ENCODE results near the gene LUZP1.

LUZP1 gene

DNA sequence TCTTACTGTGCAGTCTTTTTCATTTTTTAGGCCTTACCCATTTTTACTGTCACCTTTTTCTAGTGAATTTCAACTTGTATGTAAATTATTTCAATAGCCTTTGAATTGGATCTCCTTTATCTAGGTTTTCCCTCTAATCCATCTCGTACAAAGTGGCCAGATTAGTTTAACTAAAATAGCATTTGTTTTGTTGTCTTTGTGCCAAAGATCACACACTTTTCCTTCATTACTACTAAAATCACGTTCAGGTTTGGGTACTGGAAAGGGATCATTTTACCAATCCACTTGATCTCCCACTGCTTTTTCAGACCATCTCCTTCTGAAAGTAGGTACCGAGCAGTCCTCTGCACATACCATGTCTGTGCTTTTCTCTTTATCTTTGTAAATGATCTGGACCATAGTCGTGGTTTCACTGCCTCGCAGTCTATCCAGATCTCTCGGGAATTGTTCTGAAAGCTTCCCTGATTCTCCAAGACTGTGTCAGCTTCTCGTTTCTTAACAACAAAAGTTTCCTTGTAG, 129.3 kb downstream of the LUZP1 start (continued):
- TF ChIP-seq, protein P1, sequence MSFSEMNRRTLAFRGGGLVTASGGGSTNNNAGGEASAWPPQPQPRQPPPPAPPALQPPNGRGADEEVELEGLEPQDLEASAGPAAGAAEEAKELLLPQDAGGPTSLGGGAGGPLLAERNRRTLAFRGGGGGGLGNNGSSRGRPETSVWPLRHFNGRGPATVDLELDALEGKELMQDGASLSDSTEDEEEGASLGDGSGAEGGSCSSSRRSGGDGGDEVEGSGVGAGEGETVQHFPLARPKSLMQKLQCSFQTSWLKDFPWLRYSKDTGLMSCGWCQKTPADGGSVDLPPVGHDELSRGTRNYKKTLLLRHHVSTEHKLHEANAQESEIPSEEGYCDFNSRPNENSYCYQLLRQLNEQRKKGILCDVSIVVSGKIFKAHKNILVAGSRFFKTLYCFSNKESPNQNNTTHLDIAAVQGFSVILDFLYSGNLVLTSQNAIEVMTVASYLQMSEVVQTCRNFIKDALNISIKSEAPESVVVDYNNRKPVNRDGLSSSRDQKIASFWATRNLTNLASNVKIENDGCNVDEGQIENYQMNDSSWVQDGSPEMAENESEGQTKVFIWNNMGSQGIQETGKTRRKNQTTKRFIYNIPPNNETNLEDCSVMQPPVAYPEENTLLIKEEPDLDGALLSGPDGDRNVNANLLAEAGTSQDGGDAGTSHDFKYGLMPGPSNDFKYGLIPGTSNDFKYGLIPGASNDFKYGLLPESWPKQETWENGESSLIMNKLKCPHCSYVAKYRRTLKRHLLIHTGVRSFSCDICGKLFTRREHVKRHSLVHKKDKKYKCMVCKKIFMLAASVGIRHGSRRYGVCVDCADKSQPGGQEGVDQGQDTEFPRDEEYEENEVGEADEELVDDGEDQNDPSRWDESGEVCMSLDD (tag by site-specific recombination; IDR thresholded peaks at IDR 0.05): no peak
- TF ChIP-seq, protein P2, sequence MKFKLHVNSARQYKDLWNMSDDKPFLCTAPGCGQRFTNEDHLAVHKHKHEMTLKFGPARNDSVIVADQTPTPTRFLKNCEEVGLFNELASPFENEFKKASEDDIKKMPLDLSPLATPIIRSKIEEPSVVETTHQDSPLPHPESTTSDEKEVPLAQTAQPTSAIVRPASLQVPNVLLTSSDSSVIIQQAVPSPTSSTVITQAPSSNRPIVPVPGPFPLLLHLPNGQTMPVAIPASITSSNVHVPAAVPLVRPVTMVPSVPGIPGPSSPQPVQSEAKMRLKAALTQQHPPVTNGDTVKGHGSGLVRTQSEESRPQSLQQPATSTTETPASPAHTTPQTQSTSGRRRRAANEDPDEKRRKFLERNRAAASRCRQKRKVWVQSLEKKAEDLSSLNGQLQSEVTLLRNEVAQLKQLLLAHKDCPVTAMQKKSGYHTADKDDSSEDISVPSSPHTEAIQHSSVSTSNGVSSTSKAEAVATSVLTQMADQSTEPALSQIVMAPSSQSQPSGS (tag by site-specific recombination; IDR thresholded peaks at IDR 0.05; ENCODE audit: low read depth): no peak
- TF ChIP-seq ZNF585B (tag by site-specific recombination; IDR thresholded peaks at IDR 0.05): no peak
- TF ChIP-seq MZF1 (tag by site-specific recombination; IDR thresholded peaks at IDR 0.05; ENCODE audit: borderline replicate concordance): 0 out of 2 replicates have a peak, but pooled peaks have one; percentile 50
- TF ChIP-seq, protein P3, sequence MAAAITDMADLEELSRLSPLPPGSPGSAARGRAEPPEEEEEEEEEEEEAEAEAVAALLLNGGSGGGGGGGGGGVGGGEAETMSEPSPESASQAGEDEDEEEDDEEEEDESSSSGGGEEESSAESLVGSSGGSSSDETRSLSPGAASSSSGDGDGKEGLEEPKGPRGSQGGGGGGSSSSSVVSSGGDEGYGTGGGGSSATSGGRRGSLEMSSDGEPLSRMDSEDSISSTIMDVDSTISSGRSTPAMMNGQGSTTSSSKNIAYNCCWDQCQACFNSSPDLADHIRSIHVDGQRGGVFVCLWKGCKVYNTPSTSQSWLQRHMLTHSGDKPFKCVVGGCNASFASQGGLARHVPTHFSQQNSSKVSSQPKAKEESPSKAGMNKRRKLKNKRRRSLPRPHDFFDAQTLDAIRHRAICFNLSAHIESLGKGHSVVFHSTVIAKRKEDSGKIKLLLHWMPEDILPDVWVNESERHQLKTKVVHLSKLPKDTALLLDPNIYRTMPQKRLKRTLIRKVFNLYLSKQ (tag by site-specific recombination; IDR thresholded peaks at IDR 0.05; ENCODE audit: borderline replicate concordance): no peak
- TF ChIP-seq ZNF341 (tag by site-specific recombination; IDR thresholded peaks at IDR 0.05; ENCODE audit: low read depth): no peak
- TF ChIP-seq ZNF391 (tag by site-specific recombination; IDR thresholded peaks at IDR 0.05; ENCODE audit: borderline replicate concordance, low read depth): no peak
- TF ChIP-seq ZNF214 (tag by site-specific recombination; IDR thresholded peaks at IDR 0.05; ENCODE audit: borderline replicate concordance): no peak
- TF ChIP-seq MYNN (tag by site-specific recombination; IDR thresholded peaks at IDR 0.05; ENCODE audit: borderline replicate concordance): no peak
- no peak for TF ChIP-seq ZNF677 (tag by site-specific recombination; IDR thresholded peaks at IDR 0.05)
- TF ChIP-seq FEZF1 (tag by site-specific recombination; IDR thresholded peaks at IDR 0.05): peak; percentile 97
- TF ChIP-seq ZBTB48 (tag by site-specific recombination; IDR thresholded peaks at IDR 0.05): no peak
- no peak for TF ChIP-seq ZNF548 (tag by site-specific recombination; IDR thresholded peaks at IDR 0.05)
- no peak for TF ChIP-seq SCRT1 (tag by site-specific recombination; IDR thresholded peaks at IDR 0.05; ENCODE audit: borderline replicate concordance)
- no peak for TF ChIP-seq ZNF555 (tag by site-specific recombination; conservative IDR thresholded peaks at IDR 0.05)
- no peak for TF ChIP-seq ZNF670 (tag by site-specific recombination; IDR thresholded peaks at IDR 0.05; ENCODE audit: low read depth)
- TF ChIP-seq ZNF24 (tag by site-specific recombination; IDR thresholded peaks at IDR 0.05): 0 out of 2 replicates have a peak, but pooled peaks have one; percentile 35
- TF ChIP-seq, protein P4, sequence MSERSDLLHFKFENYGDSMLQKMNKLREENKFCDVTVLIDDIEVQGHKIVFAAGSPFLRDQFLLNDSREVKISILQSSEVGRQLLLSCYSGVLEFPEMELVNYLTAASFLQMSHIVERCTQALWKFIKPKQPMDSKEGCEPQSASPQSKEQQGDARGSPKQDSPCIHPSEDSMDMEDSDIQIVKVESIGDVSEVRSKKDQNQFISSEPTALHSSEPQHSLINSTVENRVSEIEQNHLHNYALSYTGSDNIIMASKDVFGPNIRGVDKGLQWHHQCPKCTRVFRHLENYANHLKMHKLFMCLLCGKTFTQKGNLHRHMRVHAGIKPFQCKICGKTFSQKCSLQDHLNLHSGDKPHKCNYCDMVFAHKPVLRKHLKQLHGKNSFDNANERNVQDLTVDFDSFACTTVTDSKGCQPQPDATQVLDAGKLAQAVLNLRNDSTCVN (tag by site-specific recombination; optimal IDR thresholded peaks at IDR 0.05): no peak
- TF ChIP-seq ZNF311 (tag by site-specific recombination; IDR thresholded peaks at IDR 0.05; ENCODE audit: borderline replicate concordance): no peak
- TF ChIP-seq ZNF658 (tag by site-specific recombination; IDR thresholded peaks at IDR 0.05): no peak
- no peak for TF ChIP-seq ZNF112 (tag by site-specific recombination; IDR thresholded peaks at IDR 0.05)
- TF ChIP-seq REPIN1 (tag by site-specific recombination; IDR thresholded peaks at IDR 0.05; ENCODE audit: low read depth): no peak
- TF ChIP-seq BCL11B (tag by site-specific recombination; IDR thresholded peaks at IDR 0.05; ENCODE audit: low read depth): no peak; the same call in 1 of the 2 replicates
- TF ChIP-seq ZNF302 (tag by site-specific recombination; IDR thresholded peaks at IDR 0.05; ENCODE audit: low read depth): no peak
- no peak for TF ChIP-seq ZNF169 (tag by site-specific recombination; IDR thresholded peaks at IDR 0.05)
- no peak for TF ChIP-seq ZBTB20 (tag by site-specific recombination; IDR thresholded peaks at IDR 0.05)
- TF ChIP-seq ZFHX2 (tag by site-specific recombination; conservative IDR thresholded peaks at IDR 0.05): no peak
- TF ChIP-seq, protein P5, sequence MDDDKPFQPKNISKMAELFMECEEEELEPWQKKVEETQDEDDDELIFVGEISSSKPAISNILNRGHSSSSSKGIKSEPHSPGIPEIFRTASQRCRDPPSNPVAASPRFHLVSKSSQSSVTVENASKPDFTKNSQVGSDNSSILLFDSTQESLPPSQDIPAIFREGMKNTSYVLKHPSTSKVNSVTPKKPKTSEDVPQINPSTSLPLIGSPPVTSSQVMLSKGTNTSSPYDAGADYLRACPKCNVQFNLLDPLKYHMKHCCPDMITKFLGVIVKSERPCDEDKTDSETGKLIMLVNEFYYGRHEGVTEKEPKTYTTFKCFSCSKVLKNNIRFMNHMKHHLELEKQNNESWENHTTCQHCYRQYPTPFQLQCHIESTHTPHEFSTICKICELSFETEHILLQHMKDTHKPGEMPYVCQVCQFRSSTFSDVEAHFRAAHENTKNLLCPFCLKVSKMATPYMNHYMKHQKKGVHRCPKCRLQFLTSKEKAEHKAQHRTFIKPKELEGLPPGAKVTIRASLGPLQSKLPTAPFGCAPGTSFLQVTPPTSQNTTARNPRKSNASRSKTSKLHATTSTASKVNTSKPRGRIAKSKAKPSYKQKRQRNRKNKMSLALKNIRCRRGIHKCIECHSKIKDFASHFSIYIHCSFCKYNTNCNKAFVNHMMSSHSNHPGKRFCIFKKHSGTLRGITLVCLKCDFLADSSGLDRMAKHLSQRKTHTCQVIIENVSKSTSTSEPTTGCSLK (tag by site-specific recombination; IDR thresholded peaks at IDR 0.05): no peak
- no peak for TF ChIP-seq SETDB1 (IDR thresholded peaks at IDR 0.05; ENCODE audit: insufficient read length, low read length)
- 0 out of 2 replicates have a peak, but pooled peaks have one; percentile 35 for TF ChIP-seq ZNF561 (tag by site-specific recombination; IDR thresholded peaks at IDR 0.05; ENCODE audit: borderline replicate concordance)
